HG03520 (cell line): ENCODE results near the gene TPM2.
"Not testable (repeated sequence)": the region's sequence is repeated elsewhere in the genome, so short reads cannot be mapped to it uniquely, and the experiment has no call there.

Experiments
- ATAC-seq: cut with Tn5 transposase; IDR thresholded peaks from one replicate; pipeline ENCODE4 v1.9.1; 2021; ENCODE audit warnings: mild to moderate bottlenecking, moderate library complexity; ENCODE audit not compliant: unreplicated experiment

The TPM2 gene

GRCh38 chr9:35657546-35658136 lies 32.1 kb downstream of the TPM2 start, which contains the start of gene RMRP:
RMRP (minus strand) TSS chr9:35658019.
- ATAC-seq = peak; percentile 84

DNA sequence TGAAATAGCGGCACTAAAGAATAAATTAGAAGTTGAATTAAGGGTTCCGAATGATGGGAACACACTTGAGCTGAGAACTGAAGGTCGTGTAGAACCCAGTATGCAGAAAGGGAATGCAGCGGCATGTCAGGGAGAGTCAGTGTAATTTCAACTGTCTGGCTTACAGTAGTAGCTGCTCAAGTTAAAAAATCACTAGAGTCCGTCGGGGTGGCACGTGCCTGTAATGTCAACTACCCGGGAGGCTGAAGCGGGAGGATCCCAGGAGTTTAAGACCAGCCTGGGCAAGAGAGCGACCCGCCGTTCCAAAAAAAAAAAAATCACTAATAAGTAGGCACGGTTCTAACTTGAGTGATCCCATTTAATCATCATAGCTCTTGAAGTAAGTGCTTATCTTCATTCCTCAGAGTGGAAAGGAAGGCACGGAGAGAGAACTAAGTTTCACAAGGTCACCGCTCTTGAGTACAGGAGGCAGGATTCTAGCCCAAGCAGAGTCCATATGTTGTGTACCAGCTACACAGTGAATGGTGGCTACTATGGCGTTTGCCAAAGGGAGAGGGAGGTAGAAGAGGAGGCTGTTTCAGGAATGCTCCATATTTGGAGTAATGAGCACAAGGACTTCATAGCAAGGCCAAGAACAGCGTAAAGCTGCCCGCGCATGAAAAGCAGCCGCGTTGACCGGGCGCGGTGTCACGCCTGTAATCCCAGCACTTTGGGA lies 32.7 kb downstream of the TPM2 start:
- no peak for ATAC-seq

GRCh38 chr9:35656348-35656747 lies 33.4 kb downstream of the TPM2 start:
- no peak for ATAC-seq

- no peak for ATAC-seq
These were observed 36.1 kb downstream of the TPM2 start for GRCh38 chr9:35653611-35654010.

GRCh38 chr9:35652829-35653209 lies 36.9 kb downstream of the TPM2 start:
- no peak for ATAC-seq

- ATAC-seq = no peak
These were observed 37.5 kb downstream of the TPM2 start for GRCh38 chr9:35651956-35652828.

GRCh38 chr9:35650341-35651158 lies 39.2 kb downstream of the TPM2 start, which contains the start of gene SIT1:
SIT1 (minus strand) TSS chr9:35650931; CDS start chr9:35650853, 78 bp downstream.
- ATAC-seq = no peak

- ATAC-seq = no peak
These were observed 40.0 kb downstream of the TPM2 start for GRCh38 chr9:35649431-35650340.

GRCh38 chr9:35646533-35647265 lies 43.0 kb downstream of the TPM2 start:
- ATAC-seq = peak; percentile 91

DNA sequence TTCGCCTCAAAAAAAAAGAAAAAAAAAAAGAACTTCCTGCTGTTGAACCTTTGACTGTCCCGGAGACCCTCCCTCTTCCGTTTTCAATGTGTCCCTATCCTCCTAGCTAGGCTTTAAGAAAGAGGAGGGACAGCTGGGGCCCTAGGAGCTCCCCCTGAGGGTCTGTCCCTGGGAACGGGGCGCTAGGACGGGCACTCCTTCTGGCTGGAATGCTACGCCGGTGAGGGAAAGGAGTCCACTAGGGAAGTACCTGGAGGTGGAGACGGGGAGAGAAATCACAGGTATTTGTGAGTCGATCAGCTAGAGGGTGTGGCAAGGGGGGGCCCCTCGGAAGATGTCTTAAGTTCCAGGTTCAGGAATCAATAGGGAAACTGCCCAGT lies 43.6 kb downstream of the TPM2 start:
- no peak for ATAC-seq

DNA sequence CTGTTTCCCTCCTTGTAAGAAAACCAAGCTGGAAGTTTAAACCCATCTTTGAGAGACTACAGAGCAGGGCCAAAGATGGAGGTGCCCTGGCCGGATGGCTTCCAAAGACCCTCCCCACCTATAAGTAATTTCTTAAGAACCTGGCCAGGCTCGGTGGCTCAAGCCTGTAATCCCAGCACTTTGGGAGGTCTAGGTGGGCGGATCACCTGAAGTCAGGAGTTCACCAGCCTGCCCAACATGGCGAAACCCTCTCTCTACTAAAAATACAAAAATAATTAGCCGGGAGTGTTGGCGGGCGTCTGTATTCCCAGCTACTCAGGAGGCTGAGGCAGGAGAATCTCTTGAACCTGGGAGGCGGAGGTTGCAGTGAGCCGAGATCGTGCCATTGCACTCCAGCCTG lies 44.0 kb downstream of the TPM2 start:
- ATAC-seq = not testable (repeated sequence)

DNA sequence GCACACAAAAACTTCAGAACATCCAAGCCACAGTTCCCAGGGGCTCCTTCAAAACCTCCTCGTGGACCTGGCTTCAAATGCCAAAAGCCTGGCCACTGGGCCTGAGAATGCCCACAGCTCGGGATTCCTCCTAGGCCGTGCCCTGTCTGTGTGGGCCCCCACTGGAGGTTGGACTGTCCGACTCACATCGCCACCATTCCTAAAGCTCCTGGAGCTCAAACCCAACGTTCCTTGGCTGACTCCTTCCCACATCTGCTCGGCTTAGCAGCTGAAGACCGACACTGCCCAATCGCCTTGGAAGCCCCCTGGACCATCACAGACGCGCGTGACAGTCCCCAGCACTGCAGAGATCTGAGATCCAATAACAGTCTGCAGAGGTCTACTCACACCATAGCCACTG lies 46.7 kb downstream of the TPM2 start:
- no peak for ATAC-seq

GRCh38 chr9:35641478-35641877 lies 48.2 kb downstream of the TPM2 start:
- ATAC-seq = not testable (repeated sequence)

- ATAC-seq = not testable (repeated sequence)
These were observed 49.3 kb downstream of the TPM2 start for GRCh38 chr9:35640431-35640830.

GRCh38 chr9:35639631-35640030 lies 50.1 kb downstream of the TPM2 start:
- no peak for ATAC-seq

DNA sequence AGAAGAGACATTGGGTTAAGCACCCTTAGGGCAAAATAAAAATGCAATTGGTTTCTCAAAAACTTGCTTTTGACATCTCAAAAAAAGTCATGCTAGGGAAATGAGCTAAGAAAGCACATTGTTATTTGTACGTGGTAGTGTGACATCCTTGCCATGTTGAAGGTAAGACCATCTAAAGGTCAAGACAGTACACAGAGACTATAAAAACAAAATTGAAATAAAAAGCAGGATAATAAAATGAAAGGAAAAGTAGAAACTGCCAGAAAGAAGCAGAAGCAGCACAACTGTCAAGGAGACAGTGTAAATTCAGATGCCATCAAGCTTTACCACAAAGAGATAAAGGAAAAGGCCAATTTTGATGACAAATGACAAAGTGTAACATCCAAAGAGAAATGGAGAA lies 50.5 kb downstream of the TPM2 start:
- not testable (repeated sequence) for ATAC-seq

DNA sequence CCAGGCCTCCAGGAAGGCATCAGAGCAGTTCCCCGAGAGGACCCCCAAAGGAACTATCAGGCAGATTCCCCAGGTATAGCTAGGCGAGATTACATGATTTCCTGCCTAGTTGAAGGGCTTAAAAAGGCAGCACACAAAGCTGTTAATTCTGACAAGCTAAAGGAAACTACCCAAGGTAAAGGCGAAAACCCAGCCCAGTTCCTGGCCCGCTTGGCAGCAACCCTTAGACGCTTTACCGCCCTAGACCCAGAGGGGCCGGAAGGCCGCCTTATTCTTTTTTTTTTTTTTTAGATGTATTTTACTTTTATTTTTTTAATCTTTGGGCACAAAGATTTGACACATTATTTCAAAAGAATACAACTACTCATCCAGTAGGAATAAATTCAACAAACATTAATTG lies 51.0 kb downstream of the TPM2 start:
- not testable (repeated sequence) for ATAC-seq

DNA sequence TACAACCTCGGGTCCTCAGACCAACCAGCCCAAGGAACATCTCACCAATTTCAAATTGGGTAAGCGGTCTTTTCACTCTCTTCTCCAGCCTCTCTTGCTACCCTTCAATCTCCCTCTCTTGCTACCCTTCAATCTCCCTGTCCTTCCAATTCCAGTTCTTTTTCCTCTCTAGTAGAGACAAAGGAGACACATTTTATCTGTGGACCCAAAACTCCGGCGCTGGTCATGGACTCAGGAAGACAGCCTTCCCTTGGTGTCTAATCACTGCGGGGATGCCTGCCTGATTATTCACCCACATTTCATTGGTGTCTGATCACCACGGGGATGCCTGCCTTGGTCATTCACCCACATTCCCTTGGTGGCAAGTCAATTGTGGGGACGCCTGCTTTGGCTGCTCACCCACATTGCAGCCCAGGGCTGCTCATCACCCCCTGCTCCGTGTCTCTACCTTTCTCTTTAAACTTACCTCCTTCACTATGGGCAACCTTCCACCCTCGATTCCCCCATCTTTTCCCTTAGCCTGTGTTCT lies 52.2 kb downstream of the TPM2 start:
- not testable (repeated sequence) for ATAC-seq

GRCh38 chr9:35636877-35637246 lies 52.9 kb downstream of the TPM2 start:
- ATAC-seq = not testable (repeated sequence)
